CD4-positive, alpha-beta T cell treated with Interleukin-12 subunit alpha and Interleukin-12 subunit beta, for 1 hour (primary cell): ENCODE results near the gene AMN.

Experiments used
- DNase-seq: peaks from one replicate; pipeline ENCODE4 v3.0.0-alpha.2; 2020

The AMN gene

DNA sequence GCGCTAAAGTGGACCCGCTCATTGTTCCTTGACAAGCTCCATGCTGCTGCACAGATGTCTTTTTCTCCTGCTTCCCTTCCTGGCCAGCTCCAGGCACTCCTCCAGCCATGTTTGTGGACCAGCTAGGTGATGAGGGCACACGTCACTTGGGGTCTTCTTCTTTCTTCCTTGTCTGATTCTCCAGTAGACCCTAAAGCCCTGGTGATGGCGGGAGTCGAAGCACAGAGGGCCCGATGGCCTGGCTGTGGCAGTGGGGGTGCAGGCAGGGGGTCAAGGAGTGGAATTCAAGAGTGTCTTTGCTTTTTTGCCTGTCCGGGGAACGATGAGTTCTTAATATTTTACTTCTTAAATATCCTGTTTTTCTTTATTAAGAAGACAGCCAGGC lies 23.0 kb upstream of the AMN start:
- DNase-seq: no peak

DNA sequence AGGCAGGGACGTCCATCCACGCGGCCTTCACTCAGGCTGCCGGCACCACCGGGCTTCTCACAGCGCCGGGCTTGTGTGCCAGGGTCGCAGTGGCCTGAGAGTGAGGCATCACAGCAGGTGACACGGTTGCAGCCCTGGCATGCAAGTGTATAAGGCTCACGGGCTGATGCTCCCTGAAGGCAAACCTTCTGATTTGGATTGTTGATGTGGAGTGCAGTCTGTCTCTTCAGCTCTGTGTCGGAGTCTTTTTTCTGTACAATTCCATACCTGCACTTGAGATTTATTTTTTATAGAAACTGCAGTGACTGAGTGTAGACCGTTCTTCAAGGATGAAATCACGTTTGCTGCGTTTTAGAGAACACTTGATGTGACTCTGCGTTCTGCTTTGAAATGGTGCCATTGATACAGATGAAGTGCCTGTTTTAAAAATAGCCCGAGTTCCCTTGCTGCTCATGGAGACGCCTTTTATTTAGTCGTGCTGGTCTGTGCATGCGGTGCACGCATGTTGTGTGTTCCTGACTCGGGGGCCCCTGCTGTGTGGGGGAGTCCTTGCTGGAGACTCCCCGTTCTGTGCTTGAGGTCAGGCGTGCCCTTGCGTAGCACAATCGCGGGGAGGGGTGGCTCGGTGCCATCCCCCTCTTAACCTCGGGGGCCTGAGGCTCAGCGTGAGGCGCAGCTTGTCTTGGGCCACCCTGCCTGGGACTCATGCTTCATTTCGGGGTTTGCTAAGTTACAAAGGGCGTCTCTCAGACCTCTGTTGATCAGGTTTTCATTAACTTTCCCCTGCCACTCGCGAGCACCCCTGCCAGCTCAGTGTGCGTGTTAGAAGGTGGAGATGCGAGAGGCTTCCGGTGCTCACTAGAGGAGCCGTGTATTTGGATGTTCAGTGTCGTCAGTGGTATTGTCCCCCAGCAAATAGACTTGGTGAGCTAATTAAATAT lies 21.6 kb upstream of the AMN start:
- DNase-seq: peak; percentile 23

DNA sequence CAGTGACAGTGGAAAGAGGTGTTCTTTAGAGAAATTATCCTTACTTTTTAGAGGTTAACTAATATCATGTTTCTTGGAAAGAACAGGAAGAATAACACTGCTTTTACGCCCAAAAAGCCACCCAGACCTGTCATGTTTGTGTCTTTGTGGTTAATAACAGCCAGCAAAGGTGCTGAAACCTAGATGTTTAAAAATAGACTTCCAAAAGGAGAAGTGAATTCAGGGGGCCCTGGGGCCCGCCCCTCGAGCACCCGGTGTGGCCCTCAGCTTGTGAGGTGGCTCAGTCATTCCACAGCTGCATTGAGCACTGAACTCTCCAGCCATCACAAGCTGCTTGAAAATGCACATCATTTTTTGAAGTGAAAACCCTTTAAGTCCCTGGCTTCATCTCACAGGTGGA lies 20.8 kb upstream of the AMN start:
- DNase-seq: no peak

DNA sequence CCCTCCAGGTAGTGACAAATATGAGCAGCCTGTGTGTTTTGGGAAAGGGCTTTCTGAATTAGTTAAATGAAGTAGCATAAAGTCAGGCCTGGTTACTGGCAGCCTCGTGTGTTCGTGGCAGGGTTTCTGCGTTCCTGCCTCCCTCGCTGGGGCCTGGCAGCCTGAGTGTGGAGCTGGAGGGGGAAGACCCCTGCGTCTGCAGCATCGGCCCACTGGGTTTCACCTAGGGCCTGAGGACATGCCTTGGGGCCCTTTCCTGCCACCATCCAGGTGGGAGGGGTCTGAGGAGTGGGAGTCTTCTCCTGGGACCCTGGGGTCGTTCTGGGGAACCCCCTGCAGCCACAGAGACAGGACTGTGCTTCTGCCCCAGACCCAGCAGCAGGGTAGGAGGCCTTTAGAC lies 20.4 kb upstream of the AMN start:
- no peak for DNase-seq

DNA sequence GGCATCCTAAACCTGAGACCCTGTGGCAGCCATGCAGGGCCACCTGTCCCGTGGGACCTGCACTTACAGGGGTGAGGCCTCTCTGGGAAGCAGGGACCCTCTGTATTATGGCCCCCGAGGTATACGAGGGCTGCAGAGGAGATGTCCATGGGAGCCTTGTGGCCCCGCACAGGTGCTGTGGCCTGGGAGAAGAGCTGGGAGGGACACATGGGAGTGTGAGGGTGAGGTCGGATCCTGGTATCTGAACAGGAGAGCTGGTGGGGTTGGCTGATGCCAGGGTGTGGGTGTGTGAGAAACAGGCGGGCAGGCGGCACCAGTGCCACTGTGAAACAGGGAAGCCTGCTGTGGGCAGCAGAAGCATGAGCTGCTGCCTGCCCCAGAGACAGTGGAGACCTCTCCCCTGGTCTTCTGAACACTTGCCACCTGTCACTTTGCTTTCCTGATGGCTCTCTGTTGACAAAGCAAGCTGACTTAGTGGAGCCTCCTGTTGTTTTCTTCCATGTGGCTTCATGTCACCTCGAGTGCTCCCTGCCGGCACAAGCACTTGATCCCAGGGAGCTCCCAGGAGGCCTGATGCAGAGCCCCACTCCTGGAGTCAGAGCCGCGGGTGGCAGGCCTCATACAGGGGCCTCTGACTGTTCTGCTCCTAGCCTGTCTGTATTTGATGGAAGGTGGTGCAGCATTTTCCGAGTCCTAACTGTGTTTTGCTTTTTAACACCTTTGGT lies 19.8 kb upstream of the AMN start:
- DNase-seq: no peak

DNA sequence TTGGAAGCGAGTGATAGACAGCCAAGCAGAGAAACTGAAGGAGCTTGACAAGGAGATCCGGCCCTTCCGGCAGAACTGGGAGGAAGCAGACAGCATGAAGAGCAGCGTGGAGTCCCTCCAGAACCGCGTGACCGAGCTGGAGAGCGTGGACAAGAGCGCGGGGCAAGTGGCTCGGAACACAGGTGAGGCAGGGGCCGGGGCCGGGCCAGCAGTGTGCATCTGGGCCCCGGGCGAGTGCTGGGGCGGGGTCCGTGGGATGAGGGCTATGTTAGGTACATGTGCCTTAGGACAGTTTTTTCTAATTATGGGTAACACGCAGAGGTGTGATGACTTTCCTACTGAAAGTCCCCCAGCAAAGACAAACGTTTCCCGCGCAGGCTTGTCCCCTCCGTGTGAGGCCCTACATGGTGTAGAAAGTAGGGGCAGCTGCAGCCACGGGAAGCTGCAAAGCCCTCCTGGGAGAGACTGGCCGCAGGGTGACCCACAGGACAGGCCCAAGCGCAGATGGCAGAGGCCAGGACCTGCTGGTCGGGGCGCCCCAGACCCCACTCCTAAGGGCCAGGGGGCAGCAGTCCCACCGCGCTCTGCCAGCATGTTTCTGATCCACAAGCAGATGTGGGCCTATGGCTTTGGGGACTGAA lies 19.1 kb upstream of the AMN start:
- no peak for DNase-seq

DNA sequence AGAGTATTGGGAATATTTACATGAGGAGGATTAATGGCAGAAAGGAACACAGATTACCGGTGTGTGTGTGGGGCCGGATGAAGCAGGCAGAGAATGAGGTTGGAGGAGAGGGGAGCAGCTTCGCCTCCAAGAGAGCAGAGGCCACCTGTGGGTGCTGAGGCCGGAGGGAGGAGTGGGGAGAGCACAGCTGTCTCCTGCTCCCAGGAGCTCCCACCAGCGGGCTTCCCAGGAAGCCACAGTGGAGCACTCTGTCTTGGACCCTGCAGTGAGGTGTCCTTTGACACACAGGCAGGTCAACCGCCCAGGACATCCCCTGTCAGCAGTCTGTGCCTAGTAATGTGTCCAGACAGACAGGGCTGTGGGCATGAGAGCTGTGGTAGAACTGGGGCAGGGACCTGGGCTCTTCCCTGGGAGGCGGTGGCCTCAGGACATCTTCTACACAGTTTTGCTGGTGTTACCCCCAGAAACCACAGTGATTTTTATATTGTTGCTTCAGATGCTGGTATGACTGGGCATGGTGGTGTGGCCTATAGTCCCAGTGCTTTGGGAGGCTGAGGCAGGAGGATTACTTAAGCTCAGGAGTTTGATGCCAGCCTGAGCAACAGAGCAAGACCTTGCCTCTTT lies 18.5 kb upstream of the AMN start:
- no peak for DNase-seq

DNA sequence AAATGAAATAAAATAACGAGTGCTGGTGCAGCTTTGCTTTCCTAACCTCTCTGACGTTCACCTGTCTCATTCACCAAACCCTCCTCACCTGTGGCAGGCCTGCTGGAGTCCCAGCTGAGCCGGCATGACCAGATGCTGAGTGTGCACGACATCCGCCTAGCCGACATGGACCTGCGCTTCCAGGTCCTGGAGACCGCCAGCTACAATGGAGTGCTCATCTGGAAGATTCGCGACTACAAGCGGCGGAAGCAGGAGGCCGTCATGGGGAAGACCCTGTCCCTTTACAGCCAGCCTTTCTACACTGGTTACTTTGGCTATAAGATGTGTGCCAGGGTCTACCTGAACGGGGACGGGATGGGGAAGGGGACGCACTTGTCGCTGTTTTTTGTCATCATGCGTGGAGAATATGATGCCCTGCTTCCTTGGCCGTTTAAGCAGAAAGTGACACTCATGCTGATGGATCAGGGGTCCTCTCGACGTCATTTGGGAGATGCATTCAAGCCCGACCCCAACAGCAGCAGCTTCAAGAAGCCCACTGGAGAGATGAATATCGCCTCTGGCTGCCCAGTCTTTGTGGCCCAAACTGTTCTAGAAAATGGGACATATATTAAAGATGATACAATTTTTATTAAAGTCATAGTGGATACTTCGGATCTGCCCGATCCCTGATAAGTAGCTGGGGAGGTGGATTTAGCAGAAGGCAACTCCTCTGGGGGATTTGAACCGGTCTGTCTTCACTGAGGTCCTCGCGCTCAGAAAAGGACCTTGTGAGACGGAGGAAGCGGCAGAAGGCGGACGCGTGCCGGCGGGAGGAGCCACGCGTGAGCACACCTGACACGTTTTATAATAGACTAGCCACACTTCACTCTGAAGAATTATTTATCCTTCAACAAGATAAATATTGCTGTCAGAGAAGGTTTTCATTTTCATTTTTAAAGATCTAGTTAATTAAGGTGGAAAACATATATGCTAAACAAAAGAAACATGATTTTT lies 17.1 kb upstream of the AMN start:
- DNase-seq: no peak

DNA sequence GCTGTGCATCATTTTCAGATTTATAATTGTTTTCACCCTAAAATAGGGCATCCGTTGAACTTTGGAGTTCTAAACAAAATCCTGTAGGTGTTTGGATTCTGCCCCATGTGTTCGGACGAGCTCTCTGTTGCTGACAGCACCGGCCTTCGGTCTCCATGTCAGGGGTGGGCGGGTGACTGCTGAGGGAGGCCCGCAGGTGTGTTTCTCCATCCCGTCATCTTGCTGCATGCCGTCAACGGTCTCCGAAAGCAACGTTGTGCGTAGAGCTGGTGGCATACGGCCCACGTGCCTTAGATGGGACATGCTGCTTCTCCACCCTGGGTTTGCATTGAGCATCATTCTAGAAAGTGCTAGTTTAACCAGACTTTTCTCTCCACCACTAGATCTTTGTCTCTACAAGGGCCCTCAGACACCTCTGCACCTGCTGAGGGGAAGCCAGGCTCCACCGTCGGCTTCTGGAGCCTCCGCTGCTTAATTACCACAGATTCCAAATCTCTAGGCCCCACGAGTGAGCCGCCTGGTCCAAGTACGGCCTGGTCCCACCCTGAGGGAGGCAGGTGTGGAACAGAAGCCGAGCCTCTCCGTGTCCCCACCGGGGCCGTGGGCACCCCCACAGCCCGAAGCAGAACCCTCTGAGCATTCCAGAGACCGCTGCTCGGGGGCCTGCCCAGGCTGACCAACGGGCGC lies 15.7 kb upstream of the AMN start:
- no peak for DNase-seq

DNA sequence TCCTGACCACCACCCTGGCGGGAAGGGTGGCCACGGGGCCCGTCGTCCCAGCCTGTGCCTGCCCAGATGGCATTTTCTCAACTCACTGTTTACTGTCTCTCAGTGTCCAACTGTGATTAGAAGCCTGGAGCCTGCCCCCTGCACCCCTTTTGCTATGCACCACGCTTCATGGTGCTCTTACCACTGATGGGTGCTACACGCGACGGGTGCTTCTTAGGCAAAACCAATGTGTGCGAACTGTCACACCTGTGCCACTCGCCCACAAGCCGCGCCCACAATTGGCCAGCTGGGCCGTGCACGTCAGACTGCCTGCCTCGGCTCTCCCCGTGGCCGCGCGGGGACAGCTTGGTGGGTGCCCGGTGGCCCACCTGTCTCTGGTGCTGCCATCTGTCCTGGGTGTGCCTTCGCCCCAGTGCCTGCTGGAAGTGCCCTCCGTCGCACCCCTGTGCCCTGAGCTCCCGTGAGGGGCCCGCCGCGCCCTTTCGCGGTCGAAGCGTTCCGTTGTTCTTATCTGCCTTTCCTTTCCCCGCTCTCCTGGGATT lies 15.1 kb upstream of the AMN start:
- no peak for DNase-seq

DNA sequence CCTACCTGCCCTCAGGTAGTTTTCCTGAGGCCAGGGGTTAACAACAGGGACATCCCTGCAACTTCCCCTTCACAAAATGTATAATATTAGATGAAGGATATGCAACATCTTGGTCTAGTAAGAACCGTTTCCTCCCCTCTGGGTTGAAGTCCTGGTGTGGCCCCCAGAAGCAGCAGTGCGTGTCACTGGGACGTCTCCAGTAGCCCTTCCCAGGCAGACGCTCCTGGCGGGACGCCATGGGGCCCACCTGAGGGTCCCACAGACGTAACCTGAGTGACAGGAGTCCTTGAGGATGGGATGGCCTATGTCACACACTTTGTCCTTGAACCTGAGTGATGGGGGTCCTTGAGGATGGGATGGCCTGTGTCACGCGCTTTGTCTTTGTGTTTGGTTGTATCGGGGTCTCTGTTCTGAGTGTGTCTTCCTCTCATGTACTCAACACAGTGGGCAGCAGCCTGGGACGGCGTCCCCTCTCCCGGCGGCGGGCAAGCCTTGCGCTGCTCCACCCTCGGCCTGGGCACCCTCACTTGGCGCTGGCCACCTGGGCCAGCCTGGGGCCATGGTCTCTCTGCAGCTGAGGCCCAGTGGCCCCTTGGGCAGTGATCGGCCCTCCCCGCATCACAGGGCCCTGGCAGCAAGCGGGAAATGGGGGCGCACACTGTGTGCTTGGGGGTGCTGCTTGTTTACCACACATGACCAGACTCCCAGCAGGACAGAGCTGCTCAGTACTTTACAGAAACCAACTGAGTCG lies 14.3 kb upstream of the AMN start:
- no peak for DNase-seq

DNA sequence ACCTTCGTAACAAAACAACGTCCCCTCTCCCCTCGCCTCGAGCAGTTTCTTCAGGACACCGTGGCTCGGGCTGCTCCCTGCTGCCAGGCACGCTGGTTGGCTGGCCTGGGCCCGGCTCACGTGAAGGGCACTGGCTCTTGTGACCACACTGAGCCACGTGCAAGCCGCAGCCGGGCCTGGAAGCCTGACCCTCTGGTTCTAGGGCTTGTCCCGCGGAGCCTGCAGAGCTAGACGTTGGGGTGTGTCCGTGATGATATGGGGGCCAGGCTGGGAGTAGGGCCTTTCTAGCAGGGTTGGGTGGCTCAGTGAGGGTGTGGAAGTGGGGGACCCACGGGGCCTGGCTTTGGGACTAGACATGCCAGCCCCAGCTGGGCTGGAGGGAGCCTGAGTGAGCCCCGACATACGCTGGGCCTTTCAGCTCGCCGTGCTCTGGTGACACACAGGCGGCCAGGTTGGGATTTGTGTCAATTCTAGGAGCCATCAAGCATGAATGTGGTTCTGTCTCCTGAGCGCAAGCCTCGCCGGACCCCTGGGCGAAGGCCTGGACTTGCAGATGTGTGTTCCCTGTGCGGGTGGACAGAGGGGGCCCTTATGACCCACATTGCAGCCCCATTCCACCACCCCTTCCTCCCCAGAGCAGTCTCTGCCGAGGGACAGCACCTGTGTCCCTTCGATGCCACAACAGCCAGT lies 13.6 kb upstream of the AMN start:
- DNase-seq: no peak

DNA sequence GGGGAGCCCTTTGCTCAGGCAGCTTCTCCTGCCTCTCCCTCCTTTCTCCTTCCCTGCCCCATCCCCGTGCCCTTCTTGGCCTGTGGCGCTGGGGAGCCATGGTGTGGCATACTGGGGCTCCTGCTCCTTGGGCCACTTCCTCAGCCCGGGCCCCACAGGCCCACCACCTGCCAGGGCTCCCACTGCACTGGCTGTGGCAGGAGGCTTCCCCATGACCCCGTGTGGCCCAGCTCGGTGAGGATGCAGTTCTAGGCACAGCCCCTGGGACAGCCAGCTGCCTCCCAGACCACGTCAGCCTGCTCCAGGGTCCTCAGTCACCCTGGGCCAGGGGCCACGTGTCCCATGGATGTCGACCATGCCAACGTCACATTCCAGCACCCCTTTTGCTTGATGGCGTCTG lies 13.0 kb upstream of the AMN start:
- no peak for DNase-seq

DNA sequence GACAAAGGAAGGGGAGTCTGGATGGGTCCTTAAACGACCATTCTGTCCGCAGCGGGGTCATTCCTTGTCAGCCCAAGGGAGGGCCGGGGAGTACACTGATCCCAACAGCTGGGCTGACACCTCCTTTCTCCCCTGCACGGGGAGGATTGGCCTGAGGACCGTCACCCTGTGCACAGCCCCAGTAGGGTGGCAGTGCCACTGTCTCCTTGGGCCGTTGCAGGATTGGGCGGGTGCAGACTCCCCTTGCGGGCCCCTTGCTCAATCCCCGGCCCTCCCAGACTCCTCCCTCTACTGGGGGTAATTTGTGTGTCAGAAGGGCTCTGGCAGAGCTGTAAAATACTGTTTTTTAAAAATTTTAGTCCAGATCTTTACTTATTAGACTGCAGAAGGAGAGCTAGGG lies 12.6 kb upstream of the AMN start:
- DNase-seq: no peak

DNA sequence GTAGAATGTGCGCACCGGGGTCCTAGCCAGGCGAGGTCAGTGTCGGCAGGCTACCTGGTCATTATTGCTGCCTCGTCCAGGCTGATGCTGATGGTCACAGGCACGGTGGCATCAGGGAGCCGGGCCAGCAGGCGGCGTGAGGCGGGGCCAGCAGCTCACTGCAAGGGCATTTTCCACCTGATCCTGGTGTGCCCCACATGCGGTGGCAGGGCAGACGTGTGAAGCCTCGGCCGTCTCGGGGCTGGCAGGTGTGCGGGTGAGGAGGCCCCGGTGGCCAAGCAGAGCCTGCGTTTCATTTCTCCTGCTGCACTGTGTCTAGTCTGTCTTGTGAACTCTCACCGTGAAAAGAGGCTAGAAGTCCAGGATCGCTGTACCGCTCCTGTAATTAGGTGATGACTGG lies 12.0 kb upstream of the AMN start:
- no peak for DNase-seq

DNA sequence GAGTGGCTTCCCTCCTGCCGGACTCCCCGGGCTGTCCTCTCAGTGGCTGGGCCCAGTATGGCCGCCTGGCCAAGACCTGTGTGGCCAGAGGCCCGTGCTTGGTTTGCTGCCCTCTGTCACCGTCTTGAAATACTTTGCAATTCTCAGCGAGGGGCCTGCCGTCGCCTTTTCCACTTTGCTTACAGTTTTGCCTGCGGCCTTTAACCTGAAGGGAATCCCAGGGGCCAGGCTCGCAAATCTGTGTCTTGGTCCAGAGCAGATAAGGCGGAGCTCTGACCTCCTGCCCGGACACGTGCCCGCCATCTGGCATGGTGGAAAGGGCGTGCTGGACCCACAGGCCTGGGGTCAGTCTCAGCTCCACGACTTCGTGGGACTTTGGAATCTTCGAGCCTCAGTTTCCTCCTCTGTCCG lies 10.9 kb upstream of the AMN start:
- no peak for DNase-seq

DNA sequence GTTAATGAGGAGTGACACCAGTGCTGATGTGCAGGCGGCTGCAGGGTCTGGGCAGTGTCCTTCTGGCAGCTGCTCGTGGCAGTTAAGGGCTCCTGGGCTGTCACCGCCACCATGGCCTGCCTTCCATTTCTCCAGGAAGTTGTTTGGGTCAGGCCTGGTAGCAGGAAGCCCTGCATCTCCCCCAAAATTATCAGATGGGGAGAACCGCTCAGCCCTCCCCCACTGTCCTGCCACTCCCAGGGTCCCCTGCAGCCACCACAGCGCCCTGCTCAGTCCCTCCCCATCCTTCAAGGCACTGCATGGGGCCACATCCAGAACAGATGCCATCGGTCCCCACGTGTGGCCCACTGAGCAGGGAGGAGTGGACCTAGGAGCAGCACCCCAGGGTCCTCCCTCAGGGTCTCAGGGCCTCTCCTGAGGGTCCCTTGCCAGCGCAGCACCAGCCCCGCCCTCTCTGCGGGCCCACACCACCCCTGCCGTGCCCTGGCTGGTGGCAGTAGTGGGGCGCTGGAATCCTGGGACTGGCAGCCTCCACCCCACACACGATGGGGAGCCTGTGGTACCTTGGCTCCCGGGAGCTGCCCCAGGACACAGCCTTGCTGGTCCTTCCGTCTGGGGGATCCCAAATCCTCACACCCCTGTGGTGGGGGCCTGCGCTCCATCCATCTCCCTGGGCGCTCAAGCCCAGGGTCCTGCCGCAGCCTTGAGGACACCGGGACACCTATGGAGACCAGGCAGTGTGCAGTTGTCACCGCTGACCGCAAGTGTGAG lies 10.3 kb upstream of the AMN start:
- no peak for DNase-seq

DNA sequence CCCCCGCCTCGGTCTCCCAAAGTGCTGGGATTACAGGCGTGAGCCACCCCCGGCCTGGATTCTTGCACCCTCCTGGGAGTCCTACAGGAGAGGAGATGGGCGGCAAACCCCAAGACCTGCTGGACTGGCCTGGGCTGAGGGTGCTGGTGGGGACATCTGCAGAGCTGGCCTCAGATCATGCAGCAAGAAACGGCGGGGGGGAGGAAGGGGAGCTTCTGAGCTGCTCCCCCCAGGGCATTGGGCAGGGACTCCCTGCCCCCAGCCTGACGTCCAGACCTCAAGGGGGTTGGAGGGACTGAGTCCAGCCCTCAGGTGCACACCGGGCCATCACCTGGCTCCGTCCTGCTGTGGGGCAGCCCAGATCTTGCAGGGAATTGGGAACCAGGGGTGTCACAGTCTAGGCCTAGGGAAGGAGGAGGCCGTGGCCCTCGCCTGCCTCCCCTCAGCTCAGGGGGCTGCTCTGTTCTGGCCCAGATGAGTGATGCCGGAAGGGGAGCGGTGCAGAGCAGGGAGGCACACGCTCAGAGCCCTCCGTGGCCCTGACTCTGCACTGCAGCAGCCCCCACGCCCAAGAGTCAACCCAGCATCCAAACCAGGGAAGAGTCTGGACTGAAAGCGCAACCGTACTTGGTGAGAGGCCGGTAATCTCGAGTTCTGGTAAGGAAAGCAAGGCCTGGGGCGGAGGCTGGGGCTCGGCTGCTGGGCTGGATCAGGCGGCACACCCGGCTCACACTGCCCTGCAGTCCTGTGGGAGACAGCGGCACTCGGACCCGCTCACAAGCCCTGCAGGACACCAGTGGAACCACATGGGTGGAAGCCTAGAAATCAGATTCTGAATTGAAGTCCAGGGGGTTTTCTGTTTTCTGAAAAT lies 8.9 kb upstream of the AMN start:
- DNase-seq: no peak
